A549 treated with GW870086 at 1 μM for 4 hours (cell line): ENCODE measurements around the gene TRIM34. TPM values are rescaled to one million over a fixed set of nuclear protein-coding genes. Genes with fewer than 3 reads are reported as not detected.

Experiments used
- total RNA-seq: library from RNA; stranded (reverse); fragments of 200-300 nt; extraction: Qiagen RNA extraction; gene quantifications from 5 replicates; pipeline ENCODE4 v1.2.3, GENCODE V29; 2022; ENCODE audit warnings: low read depth

Gene TRIM34
- total RNA-seq, result 2.6 to 4.0 TPM (median 3.6 TPM) in 5 replicates

GRCh38 chr11:5624489-5625279 lies at the start of gene TRIM34:
TSS of gene TRIM34 (plus strand) at chr11:5625001. CDS start at chr11:5632332, 7,331 bp downstream.

GRCh38 chr11:5580577-5580976 lies 44.2 kb upstream of the TRIM34 start, which contains the start of gene OR52B6:
TSS of gene OR52B6 (plus strand) at chr11:5580877. CDS start at chr11:5580877, 0 bp downstream.

GRCh38 chr11:5596607-5597201 lies 28.1 kb upstream of the TRIM34 start, which contains the start of gene TRIM6:
TSS of gene TRIM6 (plus strand) at chr11:5596637. CDS start at chr11:5596898, 261 bp downstream.

GRCh38 chr11:5684646-5685362 lies 60.0 kb downstream of the TRIM34 start, which contains the start of gene TRIM5:
TSS of gene TRIM5 (minus strand) at chr11:5685074. CDS start at chr11:5680177, 4,897 bp downstream.

GRCh38 chr11:5689551-5689983 lies 64.8 kb downstream of the TRIM34 start, which contains the start of gene TRIM22:
TSS of gene TRIM22 (plus strand) at chr11:5689790. CDS start at chr11:5696233, 6,443 bp downstream.

Other genes starting within 250 kb of the TRIM34 start
- not detected in 5 replicates for gene OR51M1, start 241.2 kb upstream of the TRIM34 start, total RNA-seq
- not detected in 5 replicates for gene OR51Q1, start 202.9 kb upstream of the TRIM34 start, total RNA-seq
- not detected in 5 replicates for gene OR51I1, start 183.5 kb upstream of the TRIM34 start, total RNA-seq
- gene OR51I2, start 175.7 kb upstream of the TRIM34 start, total RNA-seq, result not detected in 5 replicates
- not detected in 5 replicates for gene OR52D1, start 136.3 kb upstream of the TRIM34 start, total RNA-seq
- gene UBQLN3, start 115.0 kb upstream of the TRIM34 start, total RNA-seq, result not detected in 5 replicates
- not detected in 5 replicates for gene UBQLNL, start 108.3 kb upstream of the TRIM34 start, total RNA-seq
- not detected in 5 replicates for gene OR52H1, start 76.5 kb upstream of the TRIM34 start, total RNA-seq
- not detected in 5 replicates for gene OR52B6, start 44.1 kb upstream of the TRIM34 start, total RNA-seq
- 8.9 to 12.0 TPM (median 10.2 TPM) in 5 replicates for gene TRIM6, start 28.4 kb upstream of the TRIM34 start, total RNA-seq
- gene TRIM5, start 60.1 kb downstream of the TRIM34 start, total RNA-seq, result 10.2 to 10.9 TPM (median 10.8 TPM) in 5 replicates
- gene TRIM22, start 64.8 kb downstream of the TRIM34 start, total RNA-seq, result 0.58 to 2.2 TPM (median 0.89 TPM) in 5 replicates
- gene OR56B1, start 111.4 kb downstream of the TRIM34 start, total RNA-seq, result not detected in 5 replicates
- gene OR52N4, start 129.2 kb downstream of the TRIM34 start, total RNA-seq, result not detected in 5 replicates
- not detected in 5 replicates for gene OR52N5, start 158.4 kb downstream of the TRIM34 start, total RNA-seq
- not detected in 5 replicates for gene OR52N1, start 166.3 kb downstream of the TRIM34 start, total RNA-seq
- gene OR52N2, start 183.9 kb downstream of the TRIM34 start, total RNA-seq, result not detected in 5 replicates
- not detected in 5 replicates for gene OR52E6, start 216.9 kb downstream of the TRIM34 start, total RNA-seq
- not detected in 5 replicates for gene OR52E8, start 232.7 kb downstream of the TRIM34 start, total RNA-seq